GM23338 (cell line): ENCODE results near the gene SSTR3. TPM values are rescaled to one million over a fixed set of nuclear protein-coding genes. Genes with fewer than 3 reads are reported as not detected.

Experiments
- ATAC-seq: fragments of 200-7000 bp; cut with Tn5 transposase; 3 replicates; pipeline ENCODE4 v1.9.1; 2020
- DNase-seq: peaks from one replicate; pipeline ENCODE4 v3.0.0-alpha.2; 2015; ENCODE audit warnings: low spot score
- H2AFZ ChIP-seq: fragments of 200-600 bp; sonication (generic); 2 replicates; pipeline ENCODE4 v1.8.0; 2016; ENCODE audit warnings: antibody characterized with exemption, mild to moderate bottlenecking, moderate library complexity
- H3F3A ChIP-seq: fragments of 200-600 bp; sonication (generic); replicated peaks from 2 replicates; pipeline ENCODE4 v1.8.0; 2017; ENCODE audit warnings: antibody characterized with exemption, mixed run types, low read depth
- H3K27ac ChIP-seq: fragments of 200-600 bp; sonication (generic); 2 replicates; pipeline ENCODE4 v1.6.1; 2016; ENCODE audit warnings: low read depth
- H3K27me3 ChIP-seq: fragments of 200-600 bp; sonication (generic); 2 replicates; pipeline ENCODE4 v1.8.0; 2016; ENCODE audit warnings: mild to moderate bottlenecking, mixed run types, moderate library complexity; ENCODE audit not compliant: insufficient read depth
- H3K36me3 ChIP-seq: fragments of 200-600 bp; sonication (generic); 2 replicates; pipeline ENCODE4 v1.8.0; 2016; ENCODE audit warnings: mild to moderate bottlenecking; ENCODE audit not compliant: insufficient read depth
- H3K4me1 ChIP-seq: fragments of 200-600 bp; sonication (generic); 2 replicates; pipeline ENCODE4 v1.8.0; 2016; ENCODE audit warnings: mild to moderate bottlenecking, moderate library complexity; ENCODE audit not compliant: insufficient read depth
- H3K4me2 ChIP-seq: fragments of 200-600 bp; sonication (generic); 2 replicates; pipeline ENCODE4 v1.7.1; 2017; ENCODE audit warnings: mixed run types
- H3K4me3 ChIP-seq: fragments of 200-600 bp; sonication (generic); 2 replicates; pipeline ENCODE4 v1.6.1; 2016; ENCODE audit warnings: mixed run types
- H3K79me2 ChIP-seq: fragments of 200-600 bp; sonication (generic); replicated peaks from 2 replicates; pipeline ENCODE4 v1.8.0; 2017; ENCODE audit warnings: mild to moderate bottlenecking; ENCODE audit not compliant: insufficient read depth
- H3K9me2 ChIP-seq: fragments of 200-600 bp; sonication (generic); 2 replicates; pipeline ENCODE4 v1.8.0; 2017; ENCODE audit not compliant: insufficient read depth
- H4K20me1 ChIP-seq: fragments of 200-600 bp; sonication (generic); replicated peaks from 2 replicates; pipeline ENCODE4 v1.8.0; 2017; ENCODE audit warnings: mild to moderate bottlenecking; ENCODE audit not compliant: insufficient read depth
- H3K27ac Mint-ChIP-seq: 2 replicates; pipeline ENCODE4 v1.8.0; 2020; ENCODE audit warnings: inconsistent platforms, mild to moderate bottlenecking, moderate library complexity, mixed read lengths
- H3K27me3 Mint-ChIP-seq: 3 replicates; pipeline ENCODE4 v1.8.0; 2022; ENCODE audit warnings: low read depth, mild to moderate bottlenecking, moderate library complexity, mixed read lengths, inconsistent platforms; ENCODE audit not compliant: insufficient read depth, poor library complexity
- H3K36me3 Mint-ChIP-seq: 3 replicates; pipeline ENCODE4 v1.8.0; 2021; ENCODE audit warnings: low read depth, mild to moderate bottlenecking, inconsistent platforms, moderate library complexity, mixed read lengths
- H3K4me1 Mint-ChIP-seq: 3 replicates; pipeline ENCODE4 v1.8.0; 2020; ENCODE audit warnings: mild to moderate bottlenecking, inconsistent platforms, mixed read lengths
- H3K4me3 Mint-ChIP-seq: 3 replicates; pipeline ENCODE4 v1.8.0; 2021; ENCODE audit warnings: moderate library complexity, mild to moderate bottlenecking, inconsistent platforms, mixed read lengths
- H3K9me3 Mint-ChIP-seq: 3 replicates; pipeline ENCODE4 v1.8.0; 2020; ENCODE audit warnings: moderate library complexity, mild to moderate bottlenecking, inconsistent platforms, mixed read lengths
- CREB1 ChIP-seq: fragments of 250-450 bp; sonication (Bioruptor Pico); IDR thresholded peaks from 2 replicates; pipeline ENCODE4 v1.5.0; 2020; ENCODE audit warnings: low read depth, mild to moderate bottlenecking, moderate library complexity
- EZH2 ChIP-seq: fragments of 200-600 bp; sonication (generic); IDR thresholded peaks from one replicate; pipeline ENCODE4 v1.8.0; 2017; ENCODE audit warnings: antibody characterized with exemption, mild to moderate bottlenecking, low read depth; ENCODE audit not compliant: unreplicated experiment
- EZH2phosphoT487 ChIP-seq: fragments of 200-600 bp; sonication (generic); IDR thresholded peaks from one replicate; pipeline ENCODE4 v1.8.1; 2018; ENCODE audit warnings: antibody characterized with exemption; ENCODE audit not compliant: unreplicated experiment
- NANOG ChIP-seq: IDR thresholded peaks from 2 replicates; pipeline ENCODE4 v1.6.1; 2016; ENCODE audit warnings: antibody characterized with exemption, borderline replicate concordance
- POLR2AphosphoS5 ChIP-seq: IDR thresholded peaks from 2 replicates; pipeline ENCODE4 v1.6.1; 2016; ENCODE audit warnings: antibody characterized with exemption, low read depth
- REST ChIP-seq: IDR thresholded peaks from one replicate; pipeline ENCODE4 v1.6.1; 2018; ENCODE audit warnings: antibody characterized with exemption; ENCODE audit not compliant: unreplicated experiment
- STAT1 ChIP-seq: IDR thresholded peaks from one replicate; pipeline ENCODE4 v1.6.1; 2016; ENCODE audit warnings: antibody characterized with exemption; ENCODE audit not compliant: unreplicated experiment
- ZNF462 ChIP-seq: fragments of 250-450 bp; sonication (Bioruptor Pico); IDR thresholded peaks from 2 replicates; pipeline ENCODE4 v1.5.0; 2020; ENCODE audit warnings: mild to moderate bottlenecking, moderate library complexity
- polyA plus RNA-seq: library from polyadenylated mRNA; unstranded; fragments of >200 nt; fragmentation: Nextera tagmentation; extraction: Ambion mirVana; gene quantifications from 2 replicates; pipeline ENCODE4 v1.2.1, GENCODE V29; 2016
- total RNA-seq: library from RNA; depleted of rRNA; stranded (reverse); fragments of >200 nt; shearing (Covaris generic); gene quantifications from 2 replicates; pipeline ENCODE4 v1.2.3, GENCODE V29; 2014
- TF ChIP-seq, protein P1 (sequence below): IDR thresholded peaks from 2 replicates; pipeline ENCODE4 v1.6.1; 2016; ENCODE audit warnings: antibody characterized with exemption

Gene SSTR3
- total and polyA plus RNA-seq, 2 experiments from 2014 or later: 0.66 TPM; not detected in 1

GRCh38 chr22:37218399-37218770 lies 6.1 kb upstream of the SSTR3 start:
- no peak overlapping the region for H3K27ac ChIP-seq
- Mint-ChIP-seq H3K36me3 (no peaks in the 10 kb centered on the region), H3K4me1 (peaks cover 9% of the 10 kb centered on the region), H3K27ac (no peak overlapping the region), H3K4me3 (no peak overlapping the region), H3K27me3 (peaks cover 16% of the 10 kb centered on the region), H3K9me3 (peaks cover 11% of the 10 kb centered on the region; the same call in 2 of the 3 replicates)
- no peak overlapping the region for H3K4me2 ChIP-seq
- H3K9me2 ChIP-seq: no peaks in the 10 kb centered on the region
- no peaks in the 10 kb centered on the region for H4K20me1 ChIP-seq
- ATAC-seq (no peak), DNase-seq (no peak)
- no peaks in the 10 kb centered on the region for H3F3A ChIP-seq
- H3K79me2 ChIP-seq: no peaks in the 10 kb centered on the region
- TF ChIP-seq CREB1: no peak
- TF ChIP-seq STAT1: no peak
- no peak for TF ChIP-seq NANOG
- no peaks in the 10 kb centered on the region for H3K27me3 ChIP-seq
- H3K36me3 ChIP-seq: no peaks in the 10 kb centered on the region
- H3K4me3 ChIP-seq: no peak overlapping the region
- no peak overlapping the region for H2AFZ ChIP-seq
- no peaks in the 10 kb centered on the region for H3K4me1 ChIP-seq

DNA sequence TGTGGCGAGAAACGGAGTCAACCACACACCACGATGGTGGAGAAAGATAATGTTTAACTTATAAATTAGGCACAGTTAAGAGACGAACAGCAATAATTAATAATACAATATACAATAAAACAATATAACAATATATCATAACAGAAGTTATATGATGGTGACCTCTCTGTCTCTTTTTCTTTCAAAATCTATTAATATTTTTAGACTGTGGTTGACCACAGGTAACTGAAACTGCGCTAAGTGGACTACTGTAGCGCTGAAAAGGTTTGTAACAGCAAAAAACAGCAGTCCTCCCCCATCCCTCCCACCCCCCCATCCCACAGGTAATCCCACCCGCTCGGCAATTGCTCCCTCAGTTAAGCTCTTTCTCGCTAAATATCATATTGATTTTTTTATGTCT lies 3.6 kb upstream of the SSTR3 start:
- no peak for DNase-seq
- H3K79me2 ChIP-seq: no peaks in the 10 kb centered on the region
- no peak overlapping the region for H3K27ac ChIP-seq
- H3K4me1 Mint-ChIP-seq: peaks cover 19% of the 10 kb centered on the region
- H4K20me1 ChIP-seq: no peaks in the 10 kb centered on the region
- no peak overlapping the region for H2AFZ ChIP-seq
- H3K4me3 ChIP-seq: no peak overlapping the region
- no peak overlapping the region for H3K4me2 ChIP-seq
- H3K4me1 ChIP-seq: peaks cover 11% of the 10 kb centered on the region; the same call in 1 of the 2 replicates
- no peak overlapping the region for H3K27ac Mint-ChIP-seq
- H3K36me3 Mint-ChIP-seq: no peaks in the 10 kb centered on the region
- H3K4me3 Mint-ChIP-seq: no peak overlapping the region
- no peaks in the 10 kb centered on the region for H3K9me2 ChIP-seq
- H3K36me3 ChIP-seq: no peaks in the 10 kb centered on the region
- peaks cover 22% of the 10 kb centered on the region for H3K27me3 Mint-ChIP-seq
- H3K27me3 ChIP-seq: no peaks in the 10 kb centered on the region
- H3F3A ChIP-seq: no peaks in the 10 kb centered on the region
- peaks cover 2% of the 10 kb centered on the region; the same call in 1 of the 3 replicates for H3K9me3 Mint-ChIP-seq
- no peak for ATAC-seq
- TF ChIP-seq EZH2phosphoT487 (no peak), EZH2 (no peak), NANOG (no peak), REST (no peak), STAT1 (no peak), ZNF462 (CRISPR knock-in tag) (no peak), CREB1 (no peak), POLR2AphosphoS5 (no peak)
- TF ChIP-seq, protein P1, sequence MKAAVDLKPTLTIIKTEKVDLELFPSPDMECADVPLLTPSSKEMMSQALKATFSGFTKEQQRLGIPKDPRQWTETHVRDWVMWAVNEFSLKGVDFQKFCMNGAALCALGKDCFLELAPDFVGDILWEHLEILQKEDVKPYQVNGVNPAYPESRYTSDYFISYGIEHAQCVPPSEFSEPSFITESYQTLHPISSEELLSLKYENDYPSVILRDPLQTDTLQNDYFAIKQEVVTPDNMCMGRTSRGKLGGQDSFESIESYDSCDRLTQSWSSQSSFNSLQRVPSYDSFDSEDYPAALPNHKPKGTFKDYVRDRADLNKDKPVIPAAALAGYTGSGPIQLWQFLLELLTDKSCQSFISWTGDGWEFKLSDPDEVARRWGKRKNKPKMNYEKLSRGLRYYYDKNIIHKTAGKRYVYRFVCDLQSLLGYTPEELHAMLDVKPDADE: no peak
